ENCODE measurements around the gene TXNRD1. TPM values are rescaled to one million over a fixed set of nuclear protein-coding genes. Genes with fewer than 3 reads are reported as not detected.
"Not testable (repeated sequence)": the region's sequence is repeated elsewhere in the genome, so short reads cannot be mapped to it uniquely, and the experiment has no call there.

Gene TXNRD1
- total RNA-seq, 2 donors from 2014 or later, result 110 to 129 TPM

DNA sequence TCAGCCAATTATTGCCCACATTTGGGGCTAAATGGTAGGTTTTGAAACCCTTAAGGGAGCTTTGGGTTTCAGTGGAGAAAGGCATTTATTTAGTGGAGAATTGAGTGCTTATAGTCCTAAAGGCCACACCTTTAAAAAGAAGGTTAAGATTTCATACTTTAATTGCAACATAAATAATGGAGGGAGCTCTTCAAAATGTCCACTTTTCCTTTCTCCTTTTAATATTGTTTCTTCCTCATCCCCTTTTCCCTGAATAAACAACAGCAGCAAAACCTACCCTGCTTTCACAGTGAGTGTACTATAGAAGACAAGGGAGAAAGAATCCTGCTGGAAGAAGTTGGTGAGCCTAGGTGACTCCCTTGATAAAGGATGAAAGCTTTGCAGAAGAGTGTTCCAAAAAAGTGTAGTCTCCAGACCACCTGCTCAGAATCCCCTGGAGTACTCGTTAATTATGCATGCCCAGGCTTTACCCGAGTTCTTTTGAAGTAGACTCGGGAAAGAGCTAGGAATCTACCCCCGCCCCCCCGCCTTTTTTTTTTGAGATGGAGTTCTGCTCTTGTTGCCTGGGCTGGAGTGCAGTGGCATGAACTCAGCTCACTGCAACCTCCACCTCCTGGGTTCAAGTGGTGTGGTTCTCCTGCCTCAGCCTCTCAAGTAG is 76.4 kb downstream of the TXNRD1 start:
- H3K4me3 ChIP-seq, result no peak overlapping the region
- no peaks in the 10 kb centered on the region for H3K36me3 ChIP-seq
- no peaks in the 10 kb centered on the region for H3K4me1 ChIP-seq
- H3K9me3 ChIP-seq, result no peaks in the 10 kb centered on the region
- no peaks in the 10 kb centered on the region for H3K27me3 ChIP-seq
- intact Hi-C loops (cut with DNase I), result no loop called here
- H3K9ac ChIP-seq (ENCODE audit: low read depth in 2 of 2, low read length in 2 of 2), result no peak overlapping the region
- TF ChIP-seq, protein P1, sequence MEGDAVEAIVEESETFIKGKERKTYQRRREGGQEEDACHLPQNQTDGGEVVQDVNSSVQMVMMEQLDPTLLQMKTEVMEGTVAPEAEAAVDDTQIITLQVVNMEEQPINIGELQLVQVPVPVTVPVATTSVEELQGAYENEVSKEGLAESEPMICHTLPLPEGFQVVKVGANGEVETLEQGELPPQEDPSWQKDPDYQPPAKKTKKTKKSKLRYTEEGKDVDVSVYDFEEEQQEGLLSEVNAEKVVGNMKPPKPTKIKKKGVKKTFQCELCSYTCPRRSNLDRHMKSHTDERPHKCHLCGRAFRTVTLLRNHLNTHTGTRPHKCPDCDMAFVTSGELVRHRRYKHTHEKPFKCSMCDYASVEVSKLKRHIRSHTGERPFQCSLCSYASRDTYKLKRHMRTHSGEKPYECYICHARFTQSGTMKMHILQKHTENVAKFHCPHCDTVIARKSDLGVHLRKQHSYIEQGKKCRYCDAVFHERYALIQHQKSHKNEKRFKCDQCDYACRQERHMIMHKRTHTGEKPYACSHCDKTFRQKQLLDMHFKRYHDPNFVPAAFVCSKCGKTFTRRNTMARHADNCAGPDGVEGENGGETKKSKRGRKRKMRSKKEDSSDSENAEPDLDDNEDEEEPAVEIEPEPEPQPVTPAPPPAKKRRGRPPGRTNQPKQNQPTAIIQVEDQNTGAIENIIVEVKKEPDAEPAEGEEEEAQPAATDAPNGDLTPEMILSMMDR (IDR thresholded peaks at IDR 0.05), result no peak
- DNase-seq, result no peak
- no peak overlapping the region for H3K27ac ChIP-seq

- Histone ChIP-seq H3K36me3 (no peaks in the 10 kb centered on the region), H3K27ac (no peak overlapping the region), H3K4me1 (peaks cover 9% of the 10 kb centered on the region), H3K9me3 (no peaks in the 10 kb centered on the region), H3K4me3 (no peak overlapping the region), H3K27me3 (no peaks in the 10 kb centered on the region), H3K9ac (ENCODE audit: low read depth in 2 of 2, low read length in 2 of 2) (no peak overlapping the region)
- DNase-seq, result no peak
- intact Hi-C loops (cut with DNase I), result no loop called here
- TF ChIP-seq, protein P1 (IDR thresholded peaks at IDR 0.05), result no peak
Measured at GRCh38 chr12:104292872-104293794, 77.6 kb downstream of the TXNRD1 start.

DNA sequence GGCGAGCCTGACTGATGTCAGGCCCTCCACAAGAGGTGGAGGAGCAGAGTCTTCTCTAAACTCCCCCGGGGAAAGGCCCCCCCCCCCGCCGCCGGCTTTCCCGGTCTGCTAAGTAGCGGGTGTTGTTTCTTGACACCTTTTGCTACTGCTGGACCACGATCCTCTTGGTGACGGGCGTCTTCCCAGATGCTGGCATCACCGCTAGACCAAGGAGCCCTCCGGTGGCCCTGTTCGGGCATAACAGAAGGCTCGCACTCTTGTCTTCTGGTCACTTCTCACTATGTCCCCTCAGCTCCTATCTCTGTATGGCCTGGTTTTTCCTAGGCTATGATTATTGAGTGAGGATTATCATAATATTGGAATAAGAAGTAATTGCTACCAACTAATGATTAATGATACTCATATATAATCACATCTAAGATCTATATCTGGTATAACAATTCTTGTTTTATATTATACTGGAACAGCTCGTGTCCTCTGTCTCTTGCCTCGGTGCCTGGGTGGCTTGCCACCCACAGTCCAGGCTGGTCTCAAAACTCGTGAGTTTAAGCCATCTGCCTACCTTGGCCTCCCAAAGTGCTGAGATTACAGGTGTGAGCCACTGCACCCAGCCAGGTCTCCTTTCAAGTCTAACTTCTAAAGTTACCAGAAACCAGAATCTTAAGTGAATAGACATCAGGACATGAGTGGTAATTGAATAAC is 78.7 kb downstream of the TXNRD1 start:
- H3K36me3 ChIP-seq; intact Hi-C loops (cut with DNase I); H3K9ac ChIP-seq (ENCODE audit: low read depth in 2 of 2, low read length in 2 of 2); H3K27me3 ChIP-seq; H3K27ac ChIP-seq; H3K4me1 ChIP-seq; H3K4me3 ChIP-seq; H3K9me3 ChIP-seq: not testable (repeated sequence)
- peak; percentile 47 for DNase-seq
- TF ChIP-seq, protein P1 (IDR thresholded peaks at IDR 0.05), result peak; percentile 18

DNA sequence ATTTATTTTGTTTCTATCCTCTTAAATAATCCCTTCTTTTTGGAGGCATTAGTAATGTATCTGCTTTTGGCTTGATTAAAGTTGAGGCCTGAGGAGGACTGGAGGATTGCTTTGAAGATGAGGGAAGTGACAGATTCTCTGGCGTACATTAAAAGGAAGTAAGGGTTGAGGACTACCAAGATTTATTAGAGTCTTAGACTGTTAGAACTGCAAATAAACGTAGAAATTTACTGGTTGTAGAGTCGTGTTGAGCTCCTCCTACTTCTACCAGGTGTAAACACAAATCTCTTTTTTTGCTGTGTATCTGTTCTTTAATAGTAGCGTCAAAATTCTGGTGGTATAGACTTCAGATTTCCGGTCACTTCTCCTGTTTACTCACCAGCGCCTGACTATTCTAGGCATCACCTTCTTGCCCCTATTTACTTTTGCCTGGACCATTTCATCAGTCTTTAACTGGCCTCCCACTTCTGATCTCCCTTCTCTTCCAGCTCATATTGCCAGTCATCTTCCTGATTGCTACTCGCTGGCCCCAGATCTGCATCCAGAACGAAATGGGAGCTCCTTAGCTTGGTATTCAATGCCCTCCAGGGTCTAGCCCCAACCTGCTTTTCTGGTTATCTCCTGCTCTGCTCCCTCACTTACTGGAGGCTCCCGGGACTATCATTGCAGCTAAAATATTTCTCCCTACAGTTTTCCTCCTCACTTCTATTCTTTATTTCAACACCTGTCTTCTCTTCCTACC is 79.5 kb downstream of the TXNRD1 start:
- no peak for DNase-seq
- TF ChIP-seq, protein P1 (IDR thresholded peaks at IDR 0.05), result no peak
- H3K9ac ChIP-seq (ENCODE audit: low read depth in 2 of 2, low read length in 2 of 2), result no peak overlapping the region
- H3K36me3 ChIP-seq, result no peaks in the 10 kb centered on the region
- no peaks in the 10 kb centered on the region for H3K27me3 ChIP-seq
- no peak overlapping the region for H3K4me3 ChIP-seq
- no peaks in the 10 kb centered on the region for H3K9me3 ChIP-seq
- intact Hi-C loops (cut with DNase I), result loop anchor here (5.0 kb wide), 1 partner anchor 78 kb away; the partner anchor contains the start of gene TXNRD1
- no peak overlapping the region for H3K27ac ChIP-seq
- H3K4me1 ChIP-seq, result peaks cover 10% of the 10 kb centered on the region

DNA sequence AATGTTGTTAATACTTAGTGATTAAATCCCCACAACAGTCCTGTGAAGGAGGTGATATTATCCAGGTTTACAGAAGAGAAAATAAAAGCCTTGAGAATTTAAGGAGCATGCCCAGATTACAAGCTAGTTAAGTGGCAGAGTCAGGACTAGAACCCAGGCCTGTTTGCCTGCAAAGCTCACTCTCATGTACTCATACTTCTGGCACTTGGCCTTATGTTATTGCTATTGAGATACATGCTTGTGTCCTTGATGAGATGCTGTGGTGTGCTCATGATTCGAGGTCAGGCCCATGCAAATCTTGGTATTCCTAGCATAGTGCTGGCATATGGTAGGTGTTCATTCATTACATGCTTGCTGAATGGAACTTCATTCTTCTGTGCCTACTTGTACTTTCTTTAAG is 80.4 kb downstream of the TXNRD1 start:
- H3K4me3 ChIP-seq, result no peak overlapping the region
- H3K27me3 ChIP-seq, result no peaks in the 10 kb centered on the region
- peaks cover 10% of the 10 kb centered on the region for H3K4me1 ChIP-seq
- TF ChIP-seq, protein P1 (IDR thresholded peaks at IDR 0.05), result no peak
- no peak for DNase-seq
- intact Hi-C loops (cut with DNase I), result loop anchor here (5.0 kb wide), 1 partner anchor 79 kb away; the partner anchor contains the start of gene TXNRD1
- H3K27ac ChIP-seq, result no peak overlapping the region
- H3K9ac ChIP-seq (ENCODE audit: low read depth in 2 of 2, low read length in 2 of 2), result no peak overlapping the region
- no peaks in the 10 kb centered on the region for H3K36me3 ChIP-seq
- no peaks in the 10 kb centered on the region for H3K9me3 ChIP-seq
